GM18907 (cell line): Measurements from ENCODE around the gene HK1.
"Not testable (repeated sequence)": the region's sequence is repeated elsewhere in the genome, so short reads cannot be mapped to it uniquely, and the experiment has no call there.

Source experiments
- ATAC-seq: cut with Tn5 transposase; IDR thresholded peaks from one replicate; pipeline ENCODE4 v1.9.1; 2021; ENCODE audit warnings: mild to moderate bottlenecking, moderate library complexity; ENCODE audit not compliant: unreplicated experiment

HK1 gene

GRCh38 chr10:69306421-69306820 is 28.1 kb downstream of the HK1 start:
- no peak for ATAC-seq

- ATAC-seq: no peak
These were observed 29.1 kb downstream of the HK1 start for GRCh38 chr10:69307434-69307833.

GRCh38 chr10:69308304-69308703 is 30.0 kb downstream of the HK1 start:
- ATAC-seq: not testable (repeated sequence)

- no peak for ATAC-seq
These were observed 33.0 kb downstream of the HK1 start for GRCh38 chr10:69311309-69311708.

GRCh38 chr10:69312528-69312927 is 34.2 kb downstream of the HK1 start:
- no peak for ATAC-seq

- ATAC-seq: no peak
These were observed 36.8 kb downstream of the HK1 start for GRCh38 chr10:69315100-69315542.

GRCh38 chr10:69315610-69316312 is 37.5 kb downstream of the HK1 start:
- no peak for ATAC-seq

GRCh38 chr10:69316313-69317059 is 38.2 kb downstream of the HK1 start:
- no peak for ATAC-seq

- peak; percentile 37 for ATAC-seq
These were observed 38.9 kb downstream of the HK1 start for GRCh38 chr10:69317175-69317604.

- ATAC-seq: no peak
These were observed 39.4 kb downstream of the HK1 start for GRCh38 chr10:69317626-69318105.

- peak; percentile 85 for ATAC-seq
These were observed 40.0 kb downstream of the HK1 start for GRCh38 chr10:69318106-69318866.

- ATAC-seq: peak; percentile 29
These were observed 40.8 kb downstream of the HK1 start for GRCh38 chr10:69318867-69319727.

- ATAC-seq: no peak
These were observed 41.6 kb downstream of the HK1 start for GRCh38 chr10:69319841-69320316.

- ATAC-seq: no peak
These were observed 42.2 kb downstream of the HK1 start for GRCh38 chr10:69320521-69320920.

- no peak for ATAC-seq
These were observed 42.9 kb downstream of the HK1 start for GRCh38 chr10:69321039-69321715.

GRCh38 chr10:69321865-69322264 is 43.6 kb downstream of the HK1 start:
- ATAC-seq: no peak

GRCh38 chr10:69322346-69322745 is 44.0 kb downstream of the HK1 start:
- not testable (repeated sequence) for ATAC-seq

GRCh38 chr10:69323622-69324021 is 45.3 kb downstream of the HK1 start:
- ATAC-seq: no peak

GRCh38 chr10:69324583-69324982 is 46.3 kb downstream of the HK1 start:
- ATAC-seq: no peak
